K562 (cell line): Measurements from ENCODE around the gene GARNL3. TPM values are rescaled to one million over a fixed set of nuclear protein-coding genes. Genes with fewer than 3 reads are reported as not detected.

Experiments
- ATF3 ChIP-seq, 2 experiments: fragments of 450-650 bp in 1 of 2; sonication (generic) in 1 of 2; formaldehyde crosslinking in 1 of 2; IDR thresholded peaks in 1 of 2; conservative IDR thresholded peaks in 1 of 2; 2 replicates each; pipeline versions ENCODE4 v1.6.1 to v1.8.1; 2016 to 2023; ENCODE audit warnings: mild to moderate bottlenecking in 2 of 2, moderate library complexity in 2 of 2, inconsistent platforms in 1 of 2, missing genetic modification reagents in 1 of 2
- CEBPZ ChIP-seq: fragments of 150-350 bp; IDR thresholded peaks from 2 replicates; pipeline ENCODE4 v1.6.1; 2014; ENCODE audit warnings: low read depth, mild to moderate bottlenecking, low read length, borderline replicate concordance
- CGGBP1 ChIP-seq: fragments of 250-450 bp; sonication (Bioruptor Pico); IDR thresholded peaks from 2 replicates; pipeline ENCODE4 v1.9.0; 2021; ENCODE audit warnings: mild to moderate bottlenecking
- CTCF ChIP-seq, 3 experiments: IDR thresholded peaks in 2 of 3; conservative IDR thresholded peaks in 1 of 3; 2 replicates each; pipeline ENCODE4 v1.5.1; 2011 to 2012; ENCODE audit warnings: low read length in 3 of 3, mild to moderate bottlenecking in 3 of 3, control low read depth in 2 of 3, improper control_type of control experiment in 1 of 3, inconsistent platforms in 1 of 3, low read depth in 1 of 3, mixed read lengths in 1 of 3, moderate library complexity in 1 of 3; ENCODE audit not compliant: insufficient read depth in 2 of 3
- E2F3 ChIP-seq: fragments of 250-450 bp; sonication (Bioruptor Pico); IDR thresholded peaks from 2 replicates; pipeline ENCODE4 v1.4.0; 2020; ENCODE audit warnings: mild to moderate bottlenecking
- ELF1 ChIP-seq: fragments of 200-800 bp; sonication (Bioruptor generic); IDR thresholded peaks from 2 replicates; pipeline ENCODE4 v1.6.1; 2016; ENCODE audit warnings: missing genetic modification characterization, missing compliant biosample characterization
- MAX ChIP-seq: sonication (generic); formaldehyde crosslinking; IDR thresholded peaks from 2 replicates; pipeline ENCODE4 v1.9.0; 2022; ENCODE audit warnings: mild to moderate bottlenecking, missing genetic modification reagents
- NCOA4 ChIP-seq: fragments of 450-650 bp; IDR thresholded peaks from 2 replicates; pipeline ENCODE4 v1.6.1; 2018; ENCODE audit warnings: mild to moderate bottlenecking; ENCODE audit not compliant: partially characterized antibody
- NFATC3 ChIP-seq: fragments of 450-650 bp; IDR thresholded peaks from 2 replicates; pipeline ENCODE4 v1.6.1; 2017; ENCODE audit warnings: mild to moderate bottlenecking
- RAD51 ChIP-seq: fragments of 450-650 bp; IDR thresholded peaks from 2 replicates; pipeline ENCODE4 v1.7.1; 2016; ENCODE audit warnings: low read depth, mild to moderate bottlenecking, borderline replicate concordance
- RREB1 ChIP-seq: fragments of 250-450 bp; sonication (Bioruptor Pico); IDR thresholded peaks from 2 replicates; pipeline ENCODE4 v1.4.0; 2020
- WHSC1 ChIP-seq: IDR thresholded peaks from one replicate; pipeline ENCODE4 v1.6.1; 2012; ENCODE audit warnings: low read length, control low read depth, inconsistent platforms
- ZNF239 ChIP-seq: fragments of 250-450 bp; sonication (Bioruptor Pico); IDR thresholded peaks from 2 replicates; pipeline ENCODE4 v1.4.0; 2020; ENCODE audit warnings: mild to moderate bottlenecking
- ZNF778 ChIP-seq: fragments of 450-650 bp; formaldehyde crosslinking; IDR thresholded peaks from 2 replicates; pipeline ENCODE4 v1.4.0; 2020; ENCODE audit warnings: mild to moderate bottlenecking, moderate library complexity
- polyA plus RNA-seq, 8 experiments: library from polyadenylated mRNA; depleted of rRNA in 4 of 8; stranded (reverse) in 5 of 8; unstranded in 3 of 8; fragments of >200 nt; fragmentation: Nextera tagmentation in 2 of 8; fragmentation: Illumina TruSeq in 1 of 8; extraction: Ambion mirVana in 2 of 8; extraction: Trizol in 1 of 8; gene quantifications; 2 replicates each; pipeline versions ENCODE4 v1.2.1 to v1.2.3, GENCODE V29; 2011 to 2014; ENCODE audit warnings: inconsistent platforms in 1 of 8, missing spikeins in 1 of 8
- total RNA-seq, 7 experiments: library from RNA; depleted of rRNA in 6 of 7; stranded (reverse); fragments of >200 nt in 6 of 7; fragmentation: Illumina TruSeq in 2 of 7; extraction: Trizol in 2 of 7; gene quantifications; 2 replicates each; pipeline versions ENCODE4 v1.2.1 to v1.2.3, GENCODE V29; 2011 to 2021; ENCODE audit warnings: low replicate concordance in 1 of 7

Gene GARNL3
- total and polyA plus RNA-seq, 9 of the 15 experiments (the other 6 are each of a cell fraction or from before 2014, with no cell fraction given): 0.35 to 2.7 (median 1.6) TPM

GRCh38 chr9:127224178-127224882, 40.2 kb upstream of the GARNL3 start (continued):
- TF ChIP-seq CTCF (IDR thresholded peaks at IDR 0.05 in 2 of 3, conservative IDR thresholded peaks at IDR 0.05 in 1 of 3; ENCODE audit: insufficient read depth in 2 of 3, low read depth in 1 of 3, low read length in 3 of 3) (peak in 1 of 3 experiments; percentile 27; a peak in 1 of 6 replicates), ATF3 (IDR thresholded peaks at IDR 0.05) (no peak), ATF3 (CRISPR knock-in tag; conservative IDR thresholded peaks at IDR 0.05) (no peak), ELF1 (tag) (no peak), NCOA4 (no peak), WHSC1 (no peak), NFATC3 (no peak), CGGBP1 (CRISPR knock-in tag) (no peak), MAX (CRISPR knock-in tag) (peak; percentile 72; the same call in 1 of the 2 replicates), RREB1 (no peak), ZNF778 (no peak), ZNF239 (CRISPR knock-in tag) (no peak), CEBPZ (no peak), RAD51 (no peak), E2F3 (CRISPR knock-in tag) (0 out of 2 replicates have a peak, but pooled peaks have one; percentile 36)
